Measurements from ENCODE around the gene GTF2A1L.
A peak's percentile ranks its signal among the peaks of the same experiment; 100 is the strongest.
"Not testable (repeated sequence)": the region's sequence is repeated elsewhere in the genome, so short reads cannot be mapped to it uniquely, and the experiment has no call there.

Gene GTF2A1L

DNA sequence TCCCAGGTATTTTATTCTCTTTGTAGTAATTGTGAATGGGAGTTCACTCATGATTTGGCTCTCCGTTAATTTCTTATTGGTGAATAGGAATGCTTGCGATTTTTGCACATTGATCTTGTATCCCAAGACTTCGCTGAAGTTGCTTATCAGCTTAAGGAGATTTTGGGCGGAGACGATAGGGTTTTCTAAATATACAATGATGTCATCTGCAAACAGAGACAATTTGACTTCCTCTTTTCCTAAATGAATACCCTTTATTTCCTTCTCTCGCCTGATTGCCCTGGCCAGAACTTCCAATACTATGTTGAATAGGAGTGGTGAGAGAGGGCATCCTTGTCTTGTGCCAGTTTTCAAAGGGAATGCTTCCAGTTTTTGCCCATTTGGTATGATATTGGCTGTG is 86.0 kb downstream of the GTF2A1L start:
- not testable (repeated sequence) for DNase-seq

DNA sequence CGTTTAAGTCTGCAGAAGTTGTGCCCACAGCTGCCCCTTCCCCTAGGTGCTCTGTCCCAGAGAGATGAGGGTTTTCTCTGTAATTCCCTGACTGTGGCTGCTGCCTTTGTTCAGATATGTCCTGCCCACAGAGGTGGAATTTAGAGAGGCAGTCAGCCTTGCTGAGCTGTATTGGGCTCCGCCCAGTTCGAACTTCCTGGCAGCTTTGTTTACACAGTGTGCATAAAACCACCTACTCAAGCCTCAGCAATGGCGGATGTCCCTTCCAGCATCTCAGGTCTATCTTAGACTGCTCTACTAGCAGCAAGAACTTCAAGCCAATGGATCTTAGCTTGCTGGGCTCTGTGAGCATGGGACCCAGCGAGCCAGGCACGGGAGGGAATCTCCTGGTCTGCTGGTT is 89.8 kb downstream of the GTF2A1L start:
- no peak for DNase-seq

DNA sequence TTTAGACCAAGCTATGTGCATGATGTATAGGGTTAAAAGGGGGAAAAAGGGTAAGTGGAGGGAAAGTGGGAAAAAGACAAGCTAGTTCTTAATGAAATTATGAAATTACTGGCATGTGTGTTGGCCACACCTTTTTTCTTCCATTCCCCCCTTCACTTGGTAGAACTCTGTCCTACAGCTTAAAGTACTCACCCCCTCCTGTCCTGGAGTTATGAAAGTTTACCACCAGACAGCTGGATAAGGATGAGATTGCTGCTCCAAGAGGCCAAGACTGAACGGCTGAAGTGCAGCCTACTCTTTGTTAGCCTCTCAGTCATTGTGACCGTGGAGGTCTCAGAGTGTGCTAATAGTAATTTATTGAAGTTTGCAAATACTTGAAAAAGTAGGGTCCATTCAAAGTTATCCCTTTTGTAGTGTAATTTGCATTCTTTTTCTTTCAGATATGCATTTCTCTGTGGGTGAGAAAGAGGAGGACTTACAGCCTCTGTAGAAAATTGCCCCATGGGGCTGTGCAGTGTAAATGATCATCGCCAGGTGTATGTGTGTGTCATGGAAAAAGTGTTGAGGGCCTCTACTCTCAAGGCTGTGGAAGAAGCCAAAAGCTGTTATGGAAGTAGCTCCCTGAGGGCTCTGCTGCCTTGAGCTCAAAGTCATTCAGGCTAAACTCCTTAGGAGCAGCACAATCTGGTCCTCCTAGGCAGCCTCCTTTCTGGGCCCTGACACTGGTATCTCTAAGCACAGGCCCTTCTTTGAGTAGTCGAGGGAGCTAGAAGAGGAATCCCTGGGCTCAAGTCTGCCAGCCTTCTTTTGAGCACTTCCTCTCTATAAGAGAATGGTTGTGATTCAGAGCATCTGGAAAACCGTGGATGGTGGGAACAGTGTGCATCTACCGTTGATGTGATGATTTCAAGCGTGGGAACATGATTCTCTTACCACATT is 91.7 kb downstream of the GTF2A1L start:
- DNase-seq: no peak

DNA sequence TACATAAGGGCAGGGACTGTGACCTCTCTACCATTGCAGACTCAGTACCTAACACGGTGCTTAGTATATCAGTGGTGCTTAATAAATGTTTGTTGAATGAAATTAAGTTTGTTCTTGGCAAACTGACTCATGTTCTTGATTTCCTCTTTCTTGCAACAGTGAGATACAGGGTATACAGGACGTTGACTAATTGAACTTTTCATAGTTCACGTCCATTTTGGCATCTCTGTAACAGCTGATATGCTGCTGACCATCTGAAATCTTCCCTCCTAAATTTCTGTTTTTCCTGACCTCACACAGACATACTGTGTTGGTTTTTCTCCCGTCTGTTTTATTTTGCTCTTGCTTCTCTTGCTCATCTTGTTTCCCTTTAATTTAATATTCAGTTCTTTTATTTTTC is 93.7 kb downstream of the GTF2A1L start:
- no peak for DNase-seq

DNA sequence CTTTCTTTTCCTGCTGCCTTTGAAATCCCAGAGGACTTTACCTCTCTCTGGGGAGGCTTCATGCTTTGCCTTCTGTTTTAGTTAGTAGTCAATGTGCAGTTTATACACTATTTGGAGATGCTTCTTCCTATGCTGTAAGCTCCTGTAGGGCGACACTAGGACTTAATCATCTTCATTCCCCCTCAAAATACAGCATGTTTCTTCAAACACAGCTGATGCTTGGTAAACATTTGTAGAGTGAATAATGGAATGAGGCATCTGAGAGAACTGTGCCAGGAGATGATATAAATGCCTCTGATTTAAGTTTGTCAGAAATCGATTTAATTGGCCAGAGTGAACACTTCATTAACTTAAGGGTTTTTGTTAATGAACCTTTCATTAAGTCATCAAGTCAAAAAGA is 94.5 kb downstream of the GTF2A1L start:
- no peak for DNase-seq

DNA sequence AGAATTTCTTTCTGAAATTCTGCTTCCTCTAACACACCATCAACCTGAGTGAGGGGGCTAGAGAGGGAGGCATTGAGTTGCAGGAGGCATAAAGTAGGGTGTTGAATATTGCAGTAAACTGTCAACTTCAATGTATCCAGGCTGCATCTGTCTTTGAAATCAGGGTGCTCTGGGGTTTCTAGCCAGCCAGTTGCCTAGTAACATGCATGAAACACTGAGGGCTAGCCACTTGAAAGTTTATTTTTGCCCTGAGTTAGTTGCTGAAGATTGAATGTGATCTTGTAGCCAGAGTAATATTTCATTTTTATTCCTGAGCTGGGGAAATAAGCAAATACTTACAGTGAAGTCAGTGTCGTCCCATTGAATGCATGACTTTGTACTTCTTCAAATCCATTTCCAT is 96.0 kb downstream of the GTF2A1L start:
- DNase-seq: peak; percentile 39

DNA sequence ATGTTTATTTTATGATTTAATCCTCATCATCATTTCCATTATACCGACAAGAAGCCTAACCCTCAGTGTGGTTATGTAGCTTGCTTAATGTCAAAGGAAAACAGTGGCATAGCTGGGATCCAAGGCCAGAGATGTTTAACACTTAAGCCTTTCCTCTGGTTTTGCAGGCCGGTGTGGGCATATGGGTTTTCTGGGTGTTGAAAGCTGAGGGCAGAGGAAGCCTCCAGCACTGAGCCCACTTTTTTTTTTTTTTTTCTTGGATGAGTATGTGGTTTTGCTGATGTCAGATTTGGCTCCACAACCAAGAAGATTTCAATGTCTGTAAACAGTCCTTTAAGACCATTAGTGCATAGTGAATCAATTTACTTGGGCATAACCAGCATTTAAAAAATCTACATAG is 96.6 kb downstream of the GTF2A1L start:
- no peak for DNase-seq

DNA sequence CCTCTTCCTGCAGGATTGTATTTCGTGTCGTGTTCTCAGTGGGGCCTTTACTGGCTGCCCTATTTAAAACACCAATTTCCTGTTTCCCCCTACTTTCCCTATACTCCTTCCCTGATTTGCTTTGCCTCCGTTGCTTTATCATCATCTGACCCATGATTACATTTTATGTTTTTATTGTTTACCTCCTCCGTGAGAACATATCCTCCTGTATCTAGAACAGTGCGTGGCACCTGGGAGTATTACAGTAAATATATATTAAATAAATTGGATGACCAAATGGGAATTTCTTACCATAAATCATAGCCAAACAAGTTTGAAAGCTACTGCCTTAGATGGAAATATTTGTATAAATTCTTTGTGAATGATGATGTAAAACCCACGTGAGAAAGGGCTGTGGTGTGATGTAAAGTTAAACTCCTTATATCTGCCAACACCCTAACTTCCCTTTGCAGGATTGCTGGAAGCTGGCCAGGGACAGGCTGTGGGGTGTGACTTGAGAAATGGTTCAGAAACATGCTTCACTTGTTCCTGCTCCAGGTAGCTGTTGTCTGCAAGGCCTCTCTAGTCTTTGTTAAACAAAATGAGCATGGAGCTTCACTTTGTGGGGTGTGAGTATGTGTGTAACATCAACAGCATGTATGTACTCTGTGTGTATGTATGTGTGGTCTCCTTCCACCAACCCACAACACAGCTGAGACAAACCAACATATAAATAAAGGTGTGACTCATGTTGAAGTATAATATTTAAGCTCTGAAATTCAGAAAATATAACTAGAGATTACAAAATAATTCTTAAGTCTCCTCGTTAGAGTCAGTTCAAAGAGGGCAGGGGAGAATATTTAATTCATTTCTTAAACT is 97.6 kb downstream of the GTF2A1L start:
- no peak for DNase-seq

DNA sequence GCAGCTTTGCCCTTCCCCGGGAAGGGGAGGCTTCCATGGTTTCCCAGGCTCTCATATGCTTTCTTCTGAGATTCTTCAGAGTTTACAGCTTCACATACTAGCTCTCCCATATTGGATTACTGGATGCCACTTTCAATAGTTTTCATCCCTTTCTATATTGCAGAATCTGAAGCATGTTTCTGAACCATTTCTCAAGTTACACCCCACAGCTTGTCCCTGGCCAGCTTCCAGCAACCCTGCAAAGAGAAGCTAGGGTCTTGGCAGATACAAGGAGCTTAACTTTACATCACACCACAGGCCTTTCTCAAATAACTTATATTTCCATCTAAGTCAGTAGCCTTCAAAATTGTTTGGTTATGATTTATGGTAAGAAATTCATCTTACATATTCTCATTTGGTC is 98.3 kb downstream of the GTF2A1L start:
- peak; percentile 51 for DNase-seq

DNA sequence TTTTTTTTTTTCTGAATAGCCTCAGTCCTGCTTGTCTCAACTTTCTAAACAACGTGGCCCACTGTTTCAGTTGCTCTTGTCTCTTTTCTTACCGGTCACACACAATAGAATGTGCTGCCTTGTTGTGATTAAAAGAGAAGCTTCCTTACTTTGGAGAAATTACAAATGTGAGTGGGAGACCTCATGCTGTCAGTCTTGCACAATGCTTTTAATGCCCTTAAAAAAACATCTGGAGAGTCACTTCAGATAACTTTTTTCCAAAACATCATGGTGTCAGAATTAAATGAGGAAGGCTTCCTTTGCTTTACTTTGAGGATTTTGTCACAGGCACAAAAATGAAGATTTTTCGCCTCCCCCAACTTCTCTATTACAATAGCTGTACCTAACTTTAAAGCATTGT is 100.2 kb downstream of the GTF2A1L start:
- DNase-seq: no peak

DNA sequence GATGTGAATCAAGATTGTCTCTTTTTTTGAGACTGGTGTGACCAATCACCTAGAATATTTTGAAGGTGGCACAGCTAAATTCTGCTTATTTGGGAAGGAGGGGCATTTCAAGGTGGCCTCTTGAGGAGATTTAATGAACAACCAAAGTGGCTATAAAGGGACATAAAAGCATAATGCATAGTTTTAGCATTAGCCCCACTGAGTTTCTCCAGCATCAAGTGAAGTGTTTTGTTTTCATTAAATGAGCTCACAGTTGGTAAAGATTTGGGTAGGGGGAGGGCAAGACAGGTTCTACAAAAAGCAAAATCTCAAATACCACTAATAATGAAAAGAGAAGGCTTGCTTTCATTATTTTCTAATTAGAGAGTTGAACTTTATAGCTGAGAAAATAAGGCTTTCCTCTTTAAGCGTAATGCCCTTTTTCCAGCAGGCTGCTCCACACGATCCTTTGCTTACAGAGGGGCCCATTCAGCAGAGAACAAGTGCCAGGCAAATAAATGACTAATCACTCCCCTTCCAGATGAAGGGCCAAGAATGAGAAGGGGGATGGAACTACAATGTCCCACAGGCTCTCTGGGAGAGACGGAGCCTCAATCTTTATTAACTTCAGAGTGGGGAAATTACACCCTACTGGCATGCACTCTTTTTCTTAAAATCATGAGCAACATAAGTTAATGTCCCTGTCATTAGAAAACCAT is 102.0 kb downstream of the GTF2A1L start:
- DNase-seq: peak; percentile 53

DNA sequence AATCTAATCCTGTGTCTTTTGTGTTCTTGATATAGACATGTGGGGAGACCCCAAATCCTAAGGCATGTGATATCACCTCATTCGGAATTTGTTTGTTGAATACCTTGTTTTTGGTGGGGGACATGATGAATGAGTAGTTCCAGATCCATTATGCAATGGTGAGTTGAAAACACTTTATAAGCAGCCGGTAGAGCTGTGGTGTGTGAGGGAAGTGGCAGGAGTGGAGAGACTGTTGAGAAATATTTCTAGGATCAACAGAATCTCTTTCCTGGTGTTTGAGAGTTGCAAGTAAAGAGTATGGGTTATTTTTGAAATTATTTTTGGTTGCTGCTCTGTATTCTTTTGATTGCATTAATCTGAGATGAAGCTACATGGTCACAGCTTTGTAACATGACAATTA is 103.5 kb downstream of the GTF2A1L start:
- DNase-seq: no peak

DNA sequence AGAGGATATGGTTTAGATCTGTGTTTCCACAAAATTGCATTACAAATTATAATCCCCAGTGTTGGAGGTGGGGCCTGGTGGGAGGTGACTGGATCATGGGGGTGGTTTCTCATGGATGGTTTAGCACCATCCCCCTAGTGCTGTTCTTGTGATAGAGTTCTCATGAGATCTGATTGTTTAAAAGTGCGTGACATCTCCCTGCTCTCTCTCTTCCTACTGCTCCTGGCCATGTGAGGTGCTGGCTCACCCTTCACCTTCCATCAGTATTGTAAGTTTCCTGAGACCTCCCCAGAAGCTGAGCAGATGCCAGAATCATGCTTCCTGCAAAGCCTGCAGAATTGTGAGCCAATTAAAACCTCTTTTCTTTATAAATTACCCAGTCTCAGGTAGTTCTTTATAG is 104.7 kb downstream of the GTF2A1L start:
- no peak for DNase-seq

DNA sequence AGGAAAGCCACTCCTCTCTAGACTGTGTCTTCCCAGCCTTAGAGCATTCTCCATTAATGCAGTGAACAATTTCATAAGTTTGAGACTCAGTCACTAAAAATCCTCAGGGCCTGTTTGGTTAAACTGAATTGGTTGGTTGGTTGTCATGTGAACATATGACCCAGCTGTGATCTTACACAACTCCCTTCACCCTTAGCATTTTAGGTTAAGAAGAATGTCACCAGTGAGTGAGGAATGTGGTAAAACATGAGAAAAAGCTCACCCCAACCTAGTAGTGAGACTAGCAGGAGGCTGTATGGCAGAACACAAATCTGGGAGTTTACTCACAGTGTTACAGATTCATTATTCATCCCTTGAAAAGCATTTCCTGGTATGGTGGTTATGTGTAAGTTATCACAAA is 105.5 kb downstream of the GTF2A1L start:
- no peak for DNase-seq

DNA sequence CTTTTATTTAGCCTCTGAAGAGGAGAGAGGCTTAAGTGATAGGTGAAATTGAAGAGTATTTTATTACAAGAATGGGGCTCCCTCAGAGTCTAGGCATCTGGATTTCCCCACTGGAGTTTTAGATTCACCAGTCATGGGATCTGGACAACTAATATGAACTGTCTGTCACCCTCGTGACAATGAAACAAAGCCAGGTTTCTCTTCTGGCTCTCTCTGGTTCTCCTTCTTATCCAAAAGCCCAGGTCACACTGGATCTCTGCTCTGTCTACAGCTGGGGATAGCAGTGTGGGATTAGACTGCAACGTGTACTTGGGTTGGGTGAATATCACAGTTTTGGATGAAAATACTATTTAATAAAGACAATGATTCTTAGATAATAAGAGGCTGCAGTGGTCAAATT is 106.6 kb downstream of the GTF2A1L start:
- DNase-seq: no peak

DNA sequence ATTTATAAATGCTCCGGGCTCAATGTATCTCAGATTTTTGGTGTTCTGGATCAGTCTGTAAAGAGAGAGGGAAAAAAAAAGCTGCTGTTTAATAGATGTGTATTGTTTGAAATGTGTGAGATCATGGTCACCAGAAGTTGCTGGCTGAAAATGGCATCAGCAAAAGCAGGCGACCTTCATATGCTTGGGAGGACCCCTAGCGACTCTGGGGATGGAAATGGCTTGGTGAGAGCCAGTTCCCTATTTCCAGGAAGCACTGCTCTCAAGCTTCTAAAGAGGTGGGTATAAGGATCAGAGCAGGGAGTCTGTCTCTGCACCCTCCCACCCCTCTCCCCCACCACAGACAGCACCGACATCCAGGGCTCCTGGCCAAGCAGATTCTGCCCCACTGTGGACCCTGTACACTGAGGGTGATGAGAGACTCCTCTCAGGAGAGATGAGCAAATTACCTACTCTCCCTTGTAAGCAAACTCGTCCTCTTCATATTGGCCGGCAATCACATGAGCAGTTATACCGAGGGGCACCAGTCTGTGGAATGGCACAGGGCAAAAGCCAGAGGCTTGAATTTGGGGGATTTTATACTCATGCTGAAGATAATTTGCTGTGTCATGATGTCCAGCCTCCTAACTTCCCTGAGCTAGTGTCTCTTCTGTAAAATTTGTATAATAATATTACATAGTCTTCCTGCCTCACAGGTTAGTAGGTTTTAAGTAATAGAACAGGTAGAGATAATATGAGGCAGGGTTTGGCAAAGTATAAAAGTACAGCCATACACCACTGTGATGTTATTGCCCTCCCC is 108.2 kb downstream of the GTF2A1L start:
- no peak for DNase-seq

DNA sequence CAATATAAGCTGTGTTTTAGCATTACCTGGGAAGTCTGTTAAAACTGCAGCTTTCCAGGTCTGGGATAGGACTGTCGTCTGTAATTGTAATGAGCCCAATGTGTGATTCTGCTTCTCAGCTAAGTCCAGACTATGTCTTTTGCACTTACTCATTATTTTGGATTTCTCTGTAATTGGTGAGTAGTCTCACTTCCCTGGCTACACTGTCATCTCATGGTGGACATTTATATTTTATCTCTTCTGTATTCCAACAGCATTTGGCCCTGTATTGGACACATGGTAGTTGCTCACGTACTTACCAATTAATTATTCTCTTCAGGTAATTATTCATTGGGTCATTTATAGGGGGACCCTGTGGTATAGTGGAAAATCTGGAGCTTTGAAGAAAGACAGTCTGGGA is 109.9 kb downstream of the GTF2A1L start:
- no peak for DNase-seq

DNA sequence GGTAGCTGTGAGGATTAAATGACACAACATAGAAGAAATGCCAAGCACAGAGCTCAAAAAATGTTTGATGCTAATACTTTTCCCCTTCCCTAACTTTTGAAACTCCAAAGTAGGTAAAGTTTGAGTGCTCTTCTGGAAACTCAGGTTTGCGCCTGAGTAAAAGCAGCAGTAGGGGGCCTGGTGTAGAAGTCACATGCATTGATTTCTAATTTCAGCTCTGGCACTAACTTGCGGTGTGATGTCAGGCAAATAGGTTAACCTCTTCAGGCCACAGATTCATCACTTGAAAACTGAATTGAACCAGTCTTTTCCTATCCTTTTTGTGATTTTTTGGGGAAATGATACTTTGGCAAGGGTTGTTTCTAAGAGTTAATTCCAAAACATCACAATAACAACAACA is 110.6 kb downstream of the GTF2A1L start:
- peak; percentile 30 for DNase-seq

DNA sequence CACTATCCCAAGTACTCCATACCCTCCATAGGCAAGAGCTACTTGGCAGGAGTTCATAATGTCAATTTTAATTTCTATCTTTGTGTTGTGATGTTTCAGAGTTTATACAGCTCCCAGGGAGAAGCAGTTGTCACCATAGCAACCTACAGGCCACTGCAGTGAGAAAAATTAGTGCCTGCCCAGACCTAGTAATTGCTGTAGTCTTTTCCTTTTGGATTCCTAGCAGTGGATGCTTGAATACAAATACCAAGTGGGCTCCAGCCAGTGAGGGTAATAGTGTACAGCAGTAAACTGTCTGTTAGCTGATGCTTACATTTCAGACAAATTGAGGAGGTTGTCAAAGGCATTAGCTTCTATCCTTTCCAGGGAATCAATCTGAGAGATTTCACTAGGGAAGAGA is 111.2 kb downstream of the GTF2A1L start:
- DNase-seq: peak; percentile 81
